ENCODE measurements around the gene NAT8L. TPM values are rescaled to one million over a fixed set of nuclear protein-coding genes. Genes with fewer than 3 reads are reported as not detected.

Gene NAT8L
- total and polyA plus RNA-seq, 2 of the 13 experiments (the other 11 are each of a cell fraction or from before 2014, with no cell fraction given) = 2.2 to 3.3 TPM

DNA sequence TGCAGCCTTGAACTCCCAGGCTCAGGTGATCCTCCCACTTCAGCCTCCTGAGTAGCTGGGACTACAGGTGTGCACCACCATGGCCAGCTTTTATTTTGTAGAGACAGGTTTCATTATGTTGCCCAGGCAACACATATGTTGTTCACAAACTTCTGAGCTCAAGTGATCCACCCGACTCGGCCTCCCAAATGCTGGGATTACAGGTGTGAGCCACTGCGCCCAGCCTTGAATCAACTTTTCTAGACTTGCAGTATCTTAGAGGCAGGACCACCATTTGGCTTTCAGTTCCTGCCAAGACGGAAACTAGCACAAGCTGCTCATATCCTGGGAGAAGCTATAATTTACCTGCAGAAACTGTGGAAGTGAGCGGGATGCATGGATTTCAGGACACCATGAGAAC is 19.9 kb downstream of the NAT8L start:
- Histone ChIP-seq H3K4me2 (ENCODE audit: low read depth, low read length) (no peak overlapping the region), H3K9me3 (ENCODE audit: low read length) (no peaks in the 10 kb centered on the region), H3K79me2 (ENCODE audit: insufficient read depth, low read length) (no peaks in the 10 kb centered on the region), H2AFZ (ENCODE audit: low read length) (no peak overlapping the region), H3K36me3 (replicated peaks in 1 of 2; ENCODE audit: control insufficient read depth in 1 of 2, insufficient read depth in 2 of 2, low read length in 2 of 2) (no peaks in the 10 kb centered on the region), H3K4me3 (replicated peaks in 1 of 3; ENCODE audit: insufficient read depth in 1 of 3, low read depth in 2 of 3, low read length in 3 of 3) (no peak overlapping the region), H3K9ac (ENCODE audit: insufficient read depth, low read depth, low read length) (no peak overlapping the region), H3K27me3 (ENCODE audit: control insufficient read depth in 1 of 2, insufficient read depth in 2 of 2, low read length in 2 of 2) (peaks cover 2 to 12% of the 10 kb centered on the region in 2 experiments; a peak in 4 of 5 replicates), H3K4me1 (ENCODE audit: insufficient read depth, low read length) (peaks cover 54% of the 10 kb centered on the region), H3K27ac (ENCODE audit: extremely low read length, insufficient read depth, low read length) (no peak overlapping the region), H4K20me1 (ENCODE audit: insufficient read depth, low read length) (no peaks in the 10 kb centered on the region)
- intact Hi-C loops (cut with micrococcal nuclease; ENCODE audit: unreplicated experiment) = no loop called here
- BruUV-seq (replicated peaks) = no TSS peak
- ChIA-PET CTCF (ENCODE audit: low intra/inter-chr PET ratio, low total read pairs) (no interaction called here), POLR2A (no interaction called here)
- TF ChIP-seq KLF6 (CRISPR knock-in tag; IDR thresholded peaks at IDR 0.05) = no peak
- no peak for TF ChIP-seq CREB1 (IDR thresholded peaks at IDR 0.05)
- TF ChIP-seq CREB1 (CRISPR knock-in tag; IDR thresholded peaks at IDR 0.05) = no peak
- TF ChIP-seq POLR2AphosphoS2 (IDR thresholded peaks at IDR 0.05; ENCODE audit: low read depth, low read length) = no peak
- no peak for TF ChIP-seq STAG1 (CRISPR knock-in tag; IDR thresholded peaks at IDR 0.05)
- no peak for TF ChIP-seq SRY (CRISPR knock-in tag; IDR thresholded peaks at IDR 0.05)
- TF ChIP-seq TCF12 (IDR thresholded peaks at IDR 0.05) = no peak
- no peak for TF ChIP-seq TCF12 (CRISPR knock-in tag; IDR thresholded peaks at IDR 0.05)
- TF ChIP-seq ZNF235 (CRISPR knock-in tag; IDR thresholded peaks at IDR 0.05; ENCODE audit: borderline replicate concordance) = no peak
- no peak for TF ChIP-seq DMAP1 (CRISPR knock-in tag; IDR thresholded peaks at IDR 0.05)
- TF ChIP-seq, protein P1, sequence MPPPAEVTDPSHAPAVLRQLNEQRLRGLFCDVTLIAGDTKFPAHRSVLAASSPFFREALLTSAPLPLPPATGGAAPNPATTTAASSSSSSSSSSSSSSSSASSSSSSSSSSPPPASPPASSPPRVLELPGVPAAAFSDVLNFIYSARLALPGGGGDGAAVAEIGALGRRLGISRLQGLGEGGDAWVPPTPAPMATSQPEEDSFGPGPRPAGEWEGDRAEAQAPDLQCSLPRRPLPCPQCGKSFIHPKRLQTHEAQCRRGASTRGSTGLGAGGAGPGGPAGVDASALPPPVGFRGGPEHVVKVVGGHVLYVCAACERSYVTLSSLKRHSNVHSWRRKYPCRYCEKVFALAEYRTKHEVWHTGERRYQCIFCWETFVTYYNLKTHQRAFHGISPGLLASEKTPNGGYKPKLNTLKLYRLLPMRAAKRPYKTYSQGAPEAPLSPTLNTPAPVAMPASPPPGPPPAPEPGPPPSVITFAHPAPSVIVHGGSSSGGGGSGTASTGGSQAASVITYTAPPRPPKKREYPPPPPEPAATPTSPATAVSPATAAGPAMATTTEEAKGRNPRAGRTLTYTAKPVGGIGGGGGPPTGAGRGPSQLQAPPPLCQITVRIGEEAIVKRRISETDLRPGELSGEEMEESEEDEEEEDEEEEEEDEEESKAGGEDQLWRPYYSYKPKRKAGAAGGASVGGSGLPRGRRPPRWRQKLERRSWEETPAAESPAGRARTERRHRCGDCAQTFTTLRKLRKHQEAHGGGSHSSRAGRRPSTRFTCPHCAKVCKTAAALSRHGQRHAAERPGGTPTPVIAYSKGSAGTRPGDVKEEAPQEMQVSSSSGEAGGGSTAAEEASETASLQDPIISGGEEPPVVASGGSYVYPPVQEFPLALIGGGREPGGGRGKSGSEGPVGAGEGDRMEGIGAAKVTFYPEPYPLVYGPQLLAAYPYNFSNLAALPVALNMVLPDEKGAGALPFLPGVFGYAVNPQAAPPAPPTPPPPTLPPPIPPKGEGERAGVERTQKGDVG (CRISPR knock-in tag; IDR thresholded peaks at IDR 0.05; ENCODE audit: borderline replicate concordance) = no peak
- TF ChIP-seq, protein P2, sequence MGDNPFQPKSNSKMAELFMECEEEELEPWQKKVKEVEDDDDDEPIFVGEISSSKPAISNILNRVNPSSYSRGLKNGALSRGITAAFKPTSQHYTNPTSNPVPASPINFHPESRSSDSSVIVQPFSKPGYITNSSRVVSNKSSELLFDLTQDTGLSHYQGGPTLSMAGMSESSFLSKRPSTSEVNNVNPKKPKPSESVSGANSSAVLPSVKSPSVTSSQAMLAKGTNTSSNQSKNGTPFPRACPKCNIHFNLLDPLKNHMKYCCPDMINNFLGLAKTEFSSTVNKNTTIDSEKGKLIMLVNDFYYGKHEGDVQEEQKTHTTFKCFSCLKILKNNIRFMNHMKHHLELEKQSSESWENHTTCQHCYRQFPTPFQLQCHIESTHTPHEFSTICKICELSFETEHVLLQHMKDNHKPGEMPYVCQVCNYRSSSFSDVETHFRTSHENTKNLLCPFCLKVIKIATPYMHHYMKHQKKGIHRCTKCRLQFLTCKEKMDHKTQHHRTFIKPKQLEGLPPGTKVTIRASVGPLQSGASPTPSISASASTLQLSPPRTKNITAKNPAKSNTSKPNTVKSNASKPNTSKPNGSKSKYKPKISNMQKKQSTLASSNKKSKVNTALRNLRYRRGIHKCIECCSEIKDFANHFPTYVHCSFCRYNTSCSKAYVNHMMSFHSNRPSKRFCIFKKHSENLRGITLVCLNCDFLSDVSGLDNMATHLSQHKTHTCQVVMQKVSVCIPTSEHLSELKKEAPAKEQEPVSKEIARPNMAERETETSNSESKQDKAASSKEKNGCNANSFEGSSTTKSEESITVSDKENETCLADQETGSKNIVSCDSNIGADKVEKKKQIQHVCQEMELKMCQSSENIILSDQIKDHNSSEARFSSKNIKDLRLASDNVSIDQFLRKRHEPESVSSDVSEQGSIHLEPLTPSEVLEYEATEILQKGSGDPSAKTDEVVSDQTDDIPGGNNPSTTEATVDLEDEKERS (CRISPR knock-in tag; IDR thresholded peaks at IDR 0.05) = no peak
- TF ChIP-seq, protein P3, sequence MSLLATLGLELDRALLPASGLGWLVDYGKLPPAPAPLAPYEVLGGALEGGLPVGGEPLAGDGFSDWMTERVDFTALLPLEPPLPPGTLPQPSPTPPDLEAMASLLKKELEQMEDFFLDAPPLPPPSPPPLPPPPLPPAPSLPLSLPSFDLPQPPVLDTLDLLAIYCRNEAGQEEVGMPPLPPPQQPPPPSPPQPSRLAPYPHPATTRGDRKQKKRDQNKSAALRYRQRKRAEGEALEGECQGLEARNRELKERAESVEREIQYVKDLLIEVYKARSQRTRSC (CRISPR knock-in tag; IDR thresholded peaks at IDR 0.05; ENCODE audit: low read depth) = no peak
- no peak for TF ChIP-seq U2AF1 (optimal IDR thresholded peaks at IDR 0.05; ENCODE audit: low read depth, low read length)
- no peak for TF ChIP-seq PHF8 (CRISPR knock-in tag; IDR thresholded peaks at IDR 0.05)
- no peak for TF ChIP-seq TP53 (CRISPR knock-in tag; conservative IDR thresholded peaks at IDR 0.05)
- no peak for TF ChIP-seq MBD4 (IDR thresholded peaks at IDR 0.05; ENCODE audit: borderline replicate concordance, low read length)
- TF ChIP-seq ZFP36L2 (CRISPR knock-in tag; IDR thresholded peaks at IDR 0.05) = no peak
- TF ChIP-seq ASH2L (IDR thresholded peaks at IDR 0.05; ENCODE audit: insufficient read length, low read depth, low read length) = no peak
- TF ChIP-seq NCOA1 (CRISPR knock-in tag; IDR thresholded peaks at IDR 0.05) = no peak
- TF ChIP-seq EZH2 (conservative IDR thresholded peaks at IDR 0.05; ENCODE audit: low read depth, low read length) = no peak
- TF ChIP-seq ZNF788 (CRISPR knock-in tag; IDR thresholded peaks at IDR 0.05; ENCODE audit: borderline replicate concordance) = no peak
- 98% methylated on average over 5 of the region's 5 CpGs for WGBS (ENCODE audit: low lambda C conversion rate)
- DNase-seq (ENCODE audit: low spot score) (no peak), ATAC-seq (no peak), FAIRE-seq (no peak)
- in situ Hi-C loops (cut with HindIII; ENCODE audit: extremely low pct_ligation_motif_present, low pct_unique_long_range_greater_than_20kb) = no loop called here
